PC-9 (cell line): ENCODE data around the gene BDH1. TPM values are rescaled to one million over a fixed set of nuclear protein-coding genes. Genes with fewer than 3 reads are reported as not detected.

Experiments
- BruUV-seq: library from RNA; stranded (reverse); fragments of 400-500 nt; replicated peaks from 2 replicates; lab custom pipeline; 2021; lab: Mats Ljungman, UMichigan
- CTCF ChIA-PET: fragments of 300-600 bp; sonication (Branson Sonifier 250); formaldehyde crosslinking; loops from one replicate; lab custom pipeline; 2022; ENCODE audit warnings: antibody characterized with exemption; lab: Charles Lee
- POLR2A ChIA-PET: fragments of 300-600 bp; sonication (Branson Sonifier 250); formaldehyde crosslinking; loops from one replicate; lab custom pipeline; 2022; ENCODE audit warnings: antibody characterized with exemption; ENCODE audit not compliant: unreplicated experiment; lab: Charles Lee
- DNase-seq, 2 experiments: peaks; one replicate each; pipeline versions ENCODE4 v3.0.0 to v3.0.0-alpha.2; 2015 to 2022; ENCODE audit warnings: mixed read lengths in 1 of 2
- H2AFZ ChIP-seq: fragments of 200-600 bp; sonication (generic); 2 replicates; pipeline ENCODE4 v1.8.1; 2017; ENCODE audit warnings: antibody characterized with exemption
- H3F3A ChIP-seq: fragments of 200-600 bp; sonication (generic); 2 replicates; pipeline ENCODE4 v1.8.1; 2017; ENCODE audit warnings: antibody characterized with exemption, mild to moderate bottlenecking, low read depth; ENCODE audit not compliant: insufficient read depth
- H3K27ac ChIP-seq: fragments of 200-600 bp; sonication (generic); 2 replicates; pipeline ENCODE4 v1.6.1; 2016; ENCODE audit warnings: mixed run types
- H3K27me3 ChIP-seq: fragments of 200-600 bp; sonication (generic); 2 replicates; pipeline ENCODE4 v1.6.1; 2016; ENCODE audit warnings: low read depth, mixed run types; ENCODE audit not compliant: insufficient read depth
- H3K36me3 ChIP-seq: fragments of 200-600 bp; sonication (generic); 2 replicates; pipeline ENCODE4 v1.6.1; 2016; ENCODE audit warnings: low read depth, mixed run types
- H3K4me1 ChIP-seq: fragments of 200-600 bp; sonication (generic); replicated peaks from 2 replicates; pipeline ENCODE4 v1.6.1; 2016; ENCODE audit warnings: mixed run types; ENCODE audit not compliant: insufficient read depth
- H3K4me2 ChIP-seq: fragments of 200-600 bp; sonication (generic); 2 replicates; pipeline ENCODE4 v1.6.1; 2017; ENCODE audit warnings: mixed run types
- H3K4me3 ChIP-seq: fragments of 200-600 bp; sonication (generic); 2 replicates; pipeline ENCODE4 v1.6.1; 2016; ENCODE audit warnings: mixed run types
- H3K79me2 ChIP-seq: fragments of 200-600 bp; sonication (generic); 2 replicates; pipeline ENCODE4 v1.6.1; 2017; ENCODE audit warnings: low read depth, mixed run types
- H3K9me2 ChIP-seq: fragments of 200-600 bp; sonication (generic); 2 replicates; pipeline ENCODE4 v1.8.1; 2017; ENCODE audit warnings: mild to moderate bottlenecking; ENCODE audit not compliant: insufficient read depth
- H3K9me3 ChIP-seq: fragments of 200-600 bp; sonication (generic); 2 replicates; pipeline ENCODE4 v1.8.1; 2016; ENCODE audit warnings: low read depth; ENCODE audit not compliant: insufficient read depth
- H4K20me1 ChIP-seq: fragments of 200-600 bp; sonication (generic); 2 replicates; pipeline ENCODE4 v1.8.1; 2017; ENCODE audit not compliant: insufficient read depth
- EZH2 ChIP-seq: fragments of 200-600 bp; sonication (generic); IDR thresholded peaks from 2 replicates; pipeline ENCODE4 v1.8.0; 2017; ENCODE audit warnings: antibody characterized with exemption, low read depth
- intact Hi-C: fragments of 100-400 bp; cut with micrococcal nuclease; formaldehyde crosslinking; loops from one replicate; pipeline ENCODE4 v1.10.0; 2022; ENCODE audit not compliant: unreplicated experiment
- total RNA-seq: library from RNA; stranded (reverse); gene quantifications from 2 replicates; pipeline ENCODE4 v1.2.3, GENCODE V29; 2021
- TF ChIP-seq, protein P1 (sequence below): fragments of 200-600 bp; sonication (generic); conservative IDR thresholded peaks from 2 replicates; pipeline ENCODE4 v1.6.1; 2017; ENCODE audit warnings: mixed run types, antibody characterized with exemption, mild to moderate bottlenecking, moderate library complexity

BDH1 gene
- total RNA-seq, 1 experiment from 2014 or later = 55.1 TPM

DNA sequence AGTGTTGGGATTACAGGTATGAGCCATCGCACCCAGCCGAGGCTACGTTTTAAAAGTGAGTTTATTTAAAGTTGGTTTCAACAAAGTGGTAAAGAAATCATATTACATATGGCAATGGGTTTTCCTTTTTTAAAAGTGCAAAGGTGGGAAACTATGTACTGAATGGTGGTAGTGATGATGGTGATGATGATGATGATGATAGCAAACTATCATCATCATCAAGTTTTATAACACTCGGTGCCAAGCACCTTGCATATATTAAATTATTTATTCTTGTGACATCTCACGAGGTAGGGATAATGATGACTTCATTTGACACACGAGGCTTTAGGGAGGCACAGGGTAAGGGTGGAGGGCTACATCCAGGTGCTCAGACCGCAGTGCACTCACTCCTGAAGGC is 64.3 kb downstream of the BDH1 start:
- H3K36me3 ChIP-seq = no peaks in the 10 kb centered on the region
- H4K20me1 ChIP-seq = no peaks in the 10 kb centered on the region
- BruUV-seq = no TSS peak
- DNase-seq = no peak
- no peak for TF ChIP-seq EZH2
- peak overlapping the region; percentile 71; the same call in 1 of the 2 replicates for H3K27ac ChIP-seq
- no peaks in the 10 kb centered on the region for H3K79me2 ChIP-seq
- H3K27me3 ChIP-seq = no peaks in the 10 kb centered on the region
- ChIA-PET POLR2A (no interaction called here), CTCF (no interaction called here)
- H3F3A ChIP-seq = peaks cover 36% of the 10 kb centered on the region; the same call in 1 of the 2 replicates
- intact Hi-C loops = loop anchor here (2.0 kb wide), 1 partner anchor 69 kb away; no protein-coding TSS in a partner anchor
- no peaks in the 10 kb centered on the region for H3K9me2 ChIP-seq
- H2AFZ ChIP-seq = no peak overlapping the region
- peaks cover 60% of the 10 kb centered on the region for H3K4me1 ChIP-seq
- no peak overlapping the region for H3K4me2 ChIP-seq
- H3K9me3 ChIP-seq = no peaks in the 10 kb centered on the region
- no peak overlapping the region for H3K4me3 ChIP-seq

DNA sequence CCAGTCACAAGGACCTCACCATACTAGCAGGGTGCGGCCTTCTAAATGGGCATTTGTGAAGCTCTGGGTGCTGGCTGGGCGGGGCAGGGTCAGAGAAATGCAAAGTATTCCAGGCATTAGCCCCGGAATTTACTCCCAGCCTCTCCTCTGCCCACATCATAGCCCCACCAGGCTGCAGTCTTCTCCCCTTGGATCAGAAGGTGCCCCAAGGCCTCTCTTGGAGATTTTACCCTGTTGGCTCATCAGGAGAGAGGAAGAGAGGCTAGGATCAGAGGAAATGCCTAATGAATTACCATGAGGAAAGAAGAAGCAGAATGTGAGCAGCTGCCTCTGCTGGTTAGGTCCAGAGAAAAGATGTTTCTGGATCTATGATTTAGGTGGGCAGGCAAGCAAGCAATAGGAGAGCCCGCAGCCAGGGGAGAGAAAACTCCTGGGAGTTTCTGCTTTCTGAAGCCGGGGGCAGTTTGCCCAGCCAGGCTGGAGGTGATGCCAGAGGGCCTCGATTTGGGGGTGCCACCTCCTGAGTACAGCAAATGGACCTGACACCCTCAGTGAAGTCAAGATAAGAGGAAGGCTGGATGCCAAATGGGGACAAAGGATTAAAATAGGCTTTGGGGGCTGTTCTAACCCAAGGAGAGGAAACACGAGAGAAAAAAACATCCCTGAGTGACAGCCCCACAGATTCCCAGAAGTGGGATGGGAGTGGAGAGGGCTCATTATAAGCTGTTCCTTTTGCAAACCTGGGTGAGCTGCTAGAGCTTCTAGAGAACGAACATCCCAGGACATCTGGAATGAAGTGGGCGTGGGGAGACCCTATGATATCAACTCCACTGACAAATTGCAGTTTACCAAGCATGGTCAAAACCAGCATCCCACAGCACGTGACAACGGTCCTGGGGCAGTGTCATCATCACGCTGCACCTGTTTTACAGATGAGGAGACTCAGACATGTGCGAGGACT is 65.4 kb downstream of the BDH1 start:
- TF ChIP-seq, protein P1, sequence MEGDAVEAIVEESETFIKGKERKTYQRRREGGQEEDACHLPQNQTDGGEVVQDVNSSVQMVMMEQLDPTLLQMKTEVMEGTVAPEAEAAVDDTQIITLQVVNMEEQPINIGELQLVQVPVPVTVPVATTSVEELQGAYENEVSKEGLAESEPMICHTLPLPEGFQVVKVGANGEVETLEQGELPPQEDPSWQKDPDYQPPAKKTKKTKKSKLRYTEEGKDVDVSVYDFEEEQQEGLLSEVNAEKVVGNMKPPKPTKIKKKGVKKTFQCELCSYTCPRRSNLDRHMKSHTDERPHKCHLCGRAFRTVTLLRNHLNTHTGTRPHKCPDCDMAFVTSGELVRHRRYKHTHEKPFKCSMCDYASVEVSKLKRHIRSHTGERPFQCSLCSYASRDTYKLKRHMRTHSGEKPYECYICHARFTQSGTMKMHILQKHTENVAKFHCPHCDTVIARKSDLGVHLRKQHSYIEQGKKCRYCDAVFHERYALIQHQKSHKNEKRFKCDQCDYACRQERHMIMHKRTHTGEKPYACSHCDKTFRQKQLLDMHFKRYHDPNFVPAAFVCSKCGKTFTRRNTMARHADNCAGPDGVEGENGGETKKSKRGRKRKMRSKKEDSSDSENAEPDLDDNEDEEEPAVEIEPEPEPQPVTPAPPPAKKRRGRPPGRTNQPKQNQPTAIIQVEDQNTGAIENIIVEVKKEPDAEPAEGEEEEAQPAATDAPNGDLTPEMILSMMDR = no peak
- TF ChIP-seq EZH2 = no peak
- Histone ChIP-seq H2AFZ (peak overlapping the region; percentile 25; the same call in 1 of the 2 replicates), H3K27ac (peak overlapping the region; percentile 71)

DNA sequence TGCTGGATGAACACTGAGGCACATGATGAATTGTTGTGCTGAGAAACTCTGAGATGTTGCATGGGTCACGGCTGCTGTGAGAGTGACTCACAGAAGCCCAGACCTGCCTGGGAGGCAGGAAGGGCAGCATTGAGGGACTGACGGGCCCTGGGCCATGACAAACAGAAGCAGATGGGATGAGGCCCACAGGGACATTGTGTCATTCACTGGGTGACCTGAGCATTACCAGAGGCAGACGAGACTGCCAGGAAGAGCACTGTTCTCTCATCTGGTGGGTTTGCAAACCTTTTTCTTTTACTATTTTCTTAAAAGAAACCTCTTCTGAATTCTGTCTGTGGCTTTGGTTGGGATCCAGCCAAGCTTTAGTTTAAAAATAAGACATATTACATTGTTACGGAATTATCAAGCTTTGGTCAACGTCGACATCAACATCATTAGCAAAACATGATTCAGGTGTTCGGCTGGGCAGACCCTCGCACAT is 67.8 kb downstream of the BDH1 start:
- CTCF ChIA-PET = interaction anchor here (0.7 to 1.0 kb wide), 2 partner anchors 34 to 61 kb away, joined by 3 read pairs; no protein-coding TSS in a partner anchor
- H3K4me2 ChIP-seq = peak overlapping the region; percentile 37

More for the DNA sequence above, 65.4 kb downstream of the BDH1 start:
- peaks cover 37% of the 10 kb centered on the region; the same call in 1 of the 2 replicates for H3F3A ChIP-seq
- H3K9me2 ChIP-seq = no peaks in the 10 kb centered on the region
- no peak overlapping the region for H3K4me3 ChIP-seq
- H3K4me2 ChIP-seq = peak overlapping the region; percentile 37
- intact Hi-C loops = loop anchor here (1.0 to 2.0 kb wide), 5 partner anchors 9 to 118 kb away; no protein-coding TSS in a partner anchor
- H4K20me1 ChIP-seq = no peaks in the 10 kb centered on the region
- H3K9me3 ChIP-seq = no peaks in the 10 kb centered on the region
- ChIA-PET POLR2A (interaction anchor here (0.5 to 1.1 kb wide), 14 partner anchors 9 to 545 kb away, joined by 3 to 11 read pairs (median 5); partner anchors contain the start of gene MELTF), CTCF (interaction anchor here (0.8 to 1.3 kb wide), 2 partner anchors 12 to 23 kb away, joined by 3 to 5 read pairs; no protein-coding TSS in a partner anchor)
- TSS peak; percentile 32 for BruUV-seq
- H3K4me1 ChIP-seq = peaks cover 66% of the 10 kb centered on the region
- no peaks in the 10 kb centered on the region for H3K36me3 ChIP-seq
- H3K79me2 ChIP-seq = no peaks in the 10 kb centered on the region
- peak; percentile 94 to 95 for DNase-seq
- H3K27me3 ChIP-seq = no peaks in the 10 kb centered on the region

More for the DNA sequence above, 67.8 kb downstream of the BDH1 start:
- no peak for TF ChIP-seq EZH2
- TF ChIP-seq, protein P1 = no peak
- Histone ChIP-seq H3F3A (peaks cover 43% of the 10 kb centered on the region; the same call in 1 of the 2 replicates), H3K36me3 (no peaks in the 10 kb centered on the region), H3K4me1 (peaks cover 67% of the 10 kb centered on the region), H4K20me1 (no peaks in the 10 kb centered on the region), H3K27ac (peak overlapping the region; percentile 71), H3K4me3 (peak overlapping the region; percentile 3; the same call in 1 of the 2 replicates), H2AFZ (no peak overlapping the region), H3K9me3 (no peaks in the 10 kb centered on the region), H3K27me3 (no peaks in the 10 kb centered on the region), H3K9me2 (no peaks in the 10 kb centered on the region), H3K79me2 (no peaks in the 10 kb centered on the region)
- DNase-seq = peak; percentile 94 to 97
- POLR2A ChIA-PET = interaction anchor here (0.6 to 1.8 kb wide), 4 partner anchors 12 to 185 kb away, joined by 3 to 14 read pairs (median 8); no protein-coding TSS in a partner anchor
- intact Hi-C loops = loop anchor here (1.0 to 2.0 kb wide), 3 partner anchors 25 to 190 kb away; partner anchors contain the start of gene DLG1
- no TSS peak for BruUV-seq
